NB4 (cell line): ENCODE data around the gene SAT2.

Experiments
- DNase-seq: peaks from one replicate; pipeline ENCODE4 v3.0.0; 2010; ENCODE audit warnings: low read depth
- H3K4me3 ChIP-seq: one replicate; pipeline ENCODE4 v1.5.1; 2011; ENCODE audit warnings: mild to moderate bottlenecking, low read depth, low read length, moderate library complexity
- CTCF ChIP-seq: IDR thresholded peaks from one replicate; pipeline ENCODE4 v1.5.1; 2012; ENCODE audit warnings: low read depth, low read length
- MYC ChIP-seq: IDR thresholded peaks from 2 replicates; pipeline ENCODE4 v1.6.1; 2011; ENCODE audit warnings: low read depth, low read length
- POLR2A ChIP-seq: IDR thresholded peaks from 2 replicates; pipeline ENCODE4 v1.6.1; 2011; ENCODE audit warnings: mild to moderate bottlenecking; ENCODE audit not compliant: insufficient read length; ENCODE audit errors: extremely low read depth
- TF ChIP-seq, protein P1 (sequence below): IDR thresholded peaks from 2 replicates; pipeline ENCODE4 v1.6.1; 2011; ENCODE audit warnings: low read depth, low read length

SAT2 gene

DNA sequence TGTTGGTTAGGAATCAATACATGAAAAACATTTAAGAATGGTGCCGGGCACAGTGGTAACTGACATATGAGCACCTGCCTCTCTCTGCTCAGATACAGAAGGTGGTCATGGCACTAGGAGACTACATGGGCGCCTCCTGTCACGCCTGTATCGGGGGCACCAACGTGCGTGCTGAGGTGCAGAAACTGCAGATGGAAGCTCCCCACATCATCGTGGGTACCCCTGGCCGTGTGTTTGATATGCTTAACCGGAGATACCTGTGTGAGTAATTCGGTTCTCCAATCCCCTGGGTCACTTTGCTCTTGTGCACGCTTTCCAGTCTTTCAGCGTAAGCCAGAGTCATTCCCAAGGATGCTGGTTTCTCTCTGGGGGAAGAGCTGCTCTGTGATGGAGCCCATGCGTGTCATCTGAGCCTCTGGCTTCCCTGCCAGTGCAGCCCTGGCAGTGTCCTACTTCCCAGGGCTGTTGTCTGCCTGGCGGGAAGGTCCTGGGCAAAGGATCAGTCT, 51.1 kb downstream of the SAT2 start:
- no peak for DNase-seq

More for the DNA sequence above, 51.1 kb downstream of the SAT2 start:
- peak overlapping the region; percentile 99 for H3K4me3 ChIP-seq
- no peak for TF ChIP-seq MYC
- TF ChIP-seq, protein P1, sequence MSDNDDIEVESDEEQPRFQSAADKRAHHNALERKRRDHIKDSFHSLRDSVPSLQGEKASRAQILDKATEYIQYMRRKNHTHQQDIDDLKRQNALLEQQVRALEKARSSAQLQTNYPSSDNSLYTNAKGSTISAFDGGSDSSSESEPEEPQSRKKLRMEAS, result no peak
- no peak for TF ChIP-seq POLR2A
- TF ChIP-seq CTCF, result no peak
